SU-DHL-6 (cell line): ENCODE measurements around the gene SCN2B.

ENCODE experiments used
- EZH2phosphoT487 ChIP-seq: fragments of 200-600 bp; sonication (generic), shearing (Covaris generic); conservative IDR thresholded peaks from 2 replicates; pipeline ENCODE4 v1.6.1; 2018; ENCODE audit warnings: mild to moderate bottlenecking, antibody characterized with exemption, low read length, moderate library complexity, mixed read lengths
- TF ChIP-seq, protein P1 (sequence below): fragments of 200-600 bp; sonication (generic); IDR thresholded peaks from one replicate; pipeline ENCODE4 v1.5.1; 2017; ENCODE audit warnings: antibody characterized with exemption, mild to moderate bottlenecking, low read length, moderate library complexity; ENCODE audit not compliant: insufficient read depth, poor library complexity, severe bottlenecking

DNA sequence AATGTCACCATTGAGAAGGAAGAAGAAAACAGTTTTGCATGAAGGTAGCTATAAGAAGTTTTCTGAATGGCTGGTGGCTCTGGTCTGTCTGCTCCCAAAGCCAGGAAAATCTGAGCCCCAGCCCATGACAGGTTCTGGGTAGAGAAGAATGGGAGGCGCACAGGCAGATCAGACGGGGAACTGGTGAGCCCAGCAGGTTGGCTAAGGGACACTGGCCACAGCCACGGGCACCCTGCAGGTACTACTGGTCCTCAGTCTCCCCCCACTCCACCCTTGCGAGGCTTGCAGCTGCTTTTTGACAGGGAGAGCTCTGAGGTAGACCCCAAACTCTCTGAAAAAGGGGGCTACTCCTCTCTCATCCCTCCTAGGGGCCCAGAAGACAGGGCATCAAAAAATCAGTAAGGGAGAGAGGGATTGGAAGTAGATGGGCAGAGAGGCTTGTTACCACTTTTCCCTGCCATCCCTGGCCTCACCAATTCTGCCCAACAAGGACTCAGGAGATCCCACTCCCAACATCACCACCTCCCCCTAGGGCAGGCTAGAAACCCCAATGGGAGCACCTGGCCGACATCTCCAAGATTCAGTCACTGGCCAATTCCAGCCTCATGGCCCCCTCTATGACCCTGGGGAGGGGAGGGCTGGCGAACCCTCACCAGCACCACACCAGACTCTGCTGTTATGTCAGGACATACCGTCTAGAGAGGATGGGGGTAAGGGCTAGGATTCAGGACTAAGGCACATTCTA, 41.2 kb downstream of the SCN2B start:
- TF ChIP-seq, protein P1, sequence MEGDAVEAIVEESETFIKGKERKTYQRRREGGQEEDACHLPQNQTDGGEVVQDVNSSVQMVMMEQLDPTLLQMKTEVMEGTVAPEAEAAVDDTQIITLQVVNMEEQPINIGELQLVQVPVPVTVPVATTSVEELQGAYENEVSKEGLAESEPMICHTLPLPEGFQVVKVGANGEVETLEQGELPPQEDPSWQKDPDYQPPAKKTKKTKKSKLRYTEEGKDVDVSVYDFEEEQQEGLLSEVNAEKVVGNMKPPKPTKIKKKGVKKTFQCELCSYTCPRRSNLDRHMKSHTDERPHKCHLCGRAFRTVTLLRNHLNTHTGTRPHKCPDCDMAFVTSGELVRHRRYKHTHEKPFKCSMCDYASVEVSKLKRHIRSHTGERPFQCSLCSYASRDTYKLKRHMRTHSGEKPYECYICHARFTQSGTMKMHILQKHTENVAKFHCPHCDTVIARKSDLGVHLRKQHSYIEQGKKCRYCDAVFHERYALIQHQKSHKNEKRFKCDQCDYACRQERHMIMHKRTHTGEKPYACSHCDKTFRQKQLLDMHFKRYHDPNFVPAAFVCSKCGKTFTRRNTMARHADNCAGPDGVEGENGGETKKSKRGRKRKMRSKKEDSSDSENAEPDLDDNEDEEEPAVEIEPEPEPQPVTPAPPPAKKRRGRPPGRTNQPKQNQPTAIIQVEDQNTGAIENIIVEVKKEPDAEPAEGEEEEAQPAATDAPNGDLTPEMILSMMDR, result no peak
- no peak for TF ChIP-seq EZH2phosphoT487
